Measurements from ENCODE around the gene TMEM272.

Gene TMEM272

GRCh38 chr13:51861723-51862300, 16.8 kb upstream of the TMEM272 start, which contains the start of gene CCDC70:
Gene CCDC70, plus strand, starts transcription at chr13:51861969. Its CDS starts 3,443 bp downstream, at chr13:51865412.
- H3K27me3 ChIP-seq (ENCODE audit: insufficient read depth, poor library complexity, severe bottlenecking), result no peaks in the 10 kb centered on the region
- H3K27ac ChIP-seq (replicated peaks), result no peak within 1 kb of the TSS
- no peak for TF ChIP-seq CTCF (IDR thresholded peaks at IDR 0.05; ENCODE audit: insufficient read depth, low read length)
- no peak for TF ChIP-seq SPI1 (IDR thresholded peaks at IDR 0.05; ENCODE audit: borderline replicate concordance, low read depth)
- TF ChIP-seq GABPA (IDR thresholded peaks at IDR 0.05; ENCODE audit: low read depth), result no peak
- no peak for TF ChIP-seq REST (IDR thresholded peaks at IDR 0.05; ENCODE audit: insufficient replicate concordance, low read depth)
- no peak for TF ChIP-seq POLR2AphosphoS5 (IDR thresholded peaks at IDR 0.05; ENCODE audit: low read depth)
- DNase-seq (ENCODE audit: low read depth in 1 of 2, low spot score in 1 of 2), result no peak
- H3K4me3 ChIP-seq (replicated peaks; ENCODE audit: insufficient read depth, low read length), result no peak within 1 kb of the TSS

GRCh38 chr13:51858433-51859247, 13.7 kb upstream of the TMEM272 start:
- TF ChIP-seq SPI1 (IDR thresholded peaks at IDR 0.05; ENCODE audit: borderline replicate concordance, low read depth), result no peak
- TF ChIP-seq POLR2AphosphoS5 (IDR thresholded peaks at IDR 0.05; ENCODE audit: low read depth), result no peak
- no peak for TF ChIP-seq GABPA (IDR thresholded peaks at IDR 0.05; ENCODE audit: low read depth)
- no peak for TF ChIP-seq REST (IDR thresholded peaks at IDR 0.05; ENCODE audit: insufficient replicate concordance, low read depth)
- no peak for TF ChIP-seq CTCF (IDR thresholded peaks at IDR 0.05; ENCODE audit: insufficient read depth, low read length)
- H3K4me3 ChIP-seq (replicated peaks; ENCODE audit: insufficient read depth, low read length), result no peak overlapping the region
- no peak overlapping the region for H3K27ac ChIP-seq (replicated peaks)
- DNase-seq (ENCODE audit: low read depth in 1 of 2, low spot score in 1 of 2), result no peak
- no peaks in the 10 kb centered on the region for H3K27me3 ChIP-seq (ENCODE audit: insufficient read depth, poor library complexity, severe bottlenecking)

DNA sequence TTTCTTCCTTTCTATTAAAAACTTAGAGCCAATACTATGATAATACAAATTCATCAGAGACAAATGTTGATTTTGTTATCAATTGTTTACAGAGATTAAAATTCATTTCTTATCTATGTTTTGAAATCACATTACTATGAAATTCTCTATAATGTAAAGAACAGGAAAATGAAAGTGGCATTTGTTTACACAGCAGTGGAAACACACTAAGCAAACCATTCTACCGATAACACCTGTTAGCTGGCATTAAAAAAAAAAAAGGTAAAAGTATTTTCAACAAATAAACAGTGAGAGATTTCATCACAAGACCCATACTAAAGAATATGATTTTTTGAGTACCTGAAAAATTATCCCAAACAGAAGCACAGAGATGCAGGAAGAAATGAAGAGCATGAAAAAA, 12.0 kb upstream of the TMEM272 start:
- TF ChIP-seq CTCF (IDR thresholded peaks at IDR 0.05; ENCODE audit: insufficient read depth, low read length) (no peak), SPI1 (IDR thresholded peaks at IDR 0.05; ENCODE audit: borderline replicate concordance, low read depth) (no peak), GABPA (IDR thresholded peaks at IDR 0.05; ENCODE audit: low read depth) (no peak), REST (IDR thresholded peaks at IDR 0.05; ENCODE audit: insufficient replicate concordance, low read depth) (no peak), POLR2AphosphoS5 (IDR thresholded peaks at IDR 0.05; ENCODE audit: low read depth) (no peak)
- H3K27me3 ChIP-seq (ENCODE audit: insufficient read depth, poor library complexity, severe bottlenecking), result no peaks in the 10 kb centered on the region

More for the DNA sequence above, 12.0 kb upstream of the TMEM272 start:
- no peak overlapping the region for H3K27ac ChIP-seq (replicated peaks)
- H3K4me3 ChIP-seq (replicated peaks; ENCODE audit: insufficient read depth, low read length), result no peak overlapping the region
- DNase-seq (ENCODE audit: low read depth in 1 of 2, low spot score in 1 of 2), result no peak

All from HL-60 (cell line).